ENCODE measurements around the gene DLD.

Gene DLD

GRCh38 chr7:107958764-107959526 lies 68.0 kb downstream of the DLD start:
- no peak for DNase-seq (ENCODE audit: low read depth, low spot score)
- no peak overlapping the region for H3K4me3 ChIP-seq (ENCODE audit: low read length)

GRCh38 chr7:107959527-107959898 lies 68.5 kb downstream of the DLD start:
- DNase-seq (ENCODE audit: low read depth, low spot score): no peak
- H3K4me3 ChIP-seq (ENCODE audit: low read length): no peak overlapping the region

DNA sequence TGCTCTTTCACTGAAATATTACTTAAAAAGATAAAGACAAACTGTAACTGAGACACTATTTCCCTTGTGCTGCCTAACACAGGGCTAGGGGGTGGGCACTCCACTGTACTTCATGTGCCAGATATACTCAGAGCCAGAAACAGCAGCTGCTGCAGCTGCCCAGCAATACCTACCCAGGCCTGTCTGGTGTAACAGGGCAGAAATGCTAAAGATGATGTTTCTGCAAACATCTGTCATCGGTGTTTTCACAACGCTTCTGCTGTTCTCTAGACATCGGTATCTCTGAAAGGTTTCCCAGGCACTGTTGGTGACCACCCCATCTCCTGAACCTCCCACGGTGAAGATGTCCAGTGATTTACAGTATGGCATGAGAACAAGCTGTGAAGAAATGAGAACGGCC lies 69.3 kb downstream of the DLD start:
- no peak overlapping the region for H3K4me3 ChIP-seq (ENCODE audit: low read length)
- no peak for DNase-seq (ENCODE audit: low read depth, low spot score)

GRCh38 chr7:107961405-107961804 lies 70.4 kb downstream of the DLD start:
- H3K4me3 ChIP-seq (ENCODE audit: low read length): no peak overlapping the region
- no peak for DNase-seq (ENCODE audit: low read depth, low spot score)

DNA sequence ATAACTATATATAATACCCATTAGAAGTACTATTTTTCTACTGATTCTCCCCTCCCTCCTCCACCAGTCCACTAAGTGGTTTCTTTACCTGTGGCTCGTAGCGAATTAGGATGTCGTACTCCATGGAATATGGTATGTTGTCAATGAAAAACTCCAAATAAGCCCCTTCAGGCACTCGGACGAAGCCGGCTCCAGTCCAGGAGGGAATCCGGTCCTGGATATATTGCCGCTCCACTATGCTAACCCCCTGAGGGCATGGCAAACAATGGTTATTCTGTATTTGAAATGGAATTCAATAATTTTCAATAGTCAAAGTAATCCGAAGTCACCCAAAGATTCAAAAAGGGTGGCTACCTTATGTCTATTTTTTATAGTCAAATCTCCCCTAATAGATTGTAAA lies 71.8 kb downstream of the DLD start:
- no peak overlapping the region for H3K4me3 ChIP-seq (ENCODE audit: low read length)

GRCh38 chr7:107964510-107964909 lies 73.5 kb downstream of the DLD start:
- no peak for DNase-seq (ENCODE audit: low read depth, low spot score)

More for the DNA sequence above, 71.8 kb downstream of the DLD start:
- DNase-seq (ENCODE audit: low read depth, low spot score): no peak

DNA sequence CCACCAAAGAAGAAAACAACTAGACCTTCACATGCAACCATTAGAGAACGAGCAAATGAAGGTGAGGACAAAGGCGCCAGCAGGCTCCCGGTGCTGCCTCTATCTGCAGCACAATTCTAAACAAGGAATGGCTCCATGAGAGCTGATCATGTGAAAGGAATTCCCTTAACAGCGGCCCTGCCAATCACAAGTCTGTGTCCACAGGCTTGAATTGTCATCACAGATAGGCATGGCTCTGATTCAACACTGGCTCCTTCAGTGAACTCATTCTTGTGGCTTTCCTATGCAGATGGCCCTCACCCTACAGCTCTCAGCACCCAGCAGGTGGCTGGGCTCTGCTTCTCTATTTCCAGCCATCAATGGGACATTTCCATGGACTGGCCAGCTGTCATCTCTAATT lies 75.7 kb downstream of the DLD start:
- no peak overlapping the region for H3K4me3 ChIP-seq (ENCODE audit: low read length)
- no peak for DNase-seq (ENCODE audit: low read depth, low spot score)

More at GRCh38 chr7:107964510-107964909, 73.5 kb downstream of the DLD start:
- no peak overlapping the region for H3K4me3 ChIP-seq (ENCODE audit: low read length)

GRCh38 chr7:107967420-107967819 lies 76.4 kb downstream of the DLD start:
- DNase-seq (ENCODE audit: low read depth, low spot score): no peak
- no peak overlapping the region for H3K4me3 ChIP-seq (ENCODE audit: low read length)

DNA sequence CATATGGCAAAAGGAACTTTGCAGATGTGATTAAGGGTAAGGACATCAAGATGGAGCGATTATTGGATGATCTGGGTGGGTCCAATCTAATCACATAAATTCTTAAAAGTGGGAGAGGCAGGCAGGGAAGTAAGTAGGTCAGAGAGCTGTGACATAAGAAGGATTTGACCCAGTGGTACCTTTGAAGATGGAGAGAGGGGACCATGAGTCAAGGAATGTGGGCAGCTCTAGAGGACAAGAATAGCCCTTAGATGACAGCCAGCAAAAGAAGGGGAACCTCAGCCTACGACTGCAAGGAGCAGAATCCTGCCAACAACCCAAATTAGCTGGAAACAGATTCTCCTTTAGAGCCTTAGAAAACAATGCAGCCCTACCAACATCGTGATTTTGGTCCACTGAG lies 77.5 kb downstream of the DLD start:
- DNase-seq (ENCODE audit: low read depth, low spot score): no peak
- H3K4me3 ChIP-seq (ENCODE audit: low read length): no peak overlapping the region

DNA sequence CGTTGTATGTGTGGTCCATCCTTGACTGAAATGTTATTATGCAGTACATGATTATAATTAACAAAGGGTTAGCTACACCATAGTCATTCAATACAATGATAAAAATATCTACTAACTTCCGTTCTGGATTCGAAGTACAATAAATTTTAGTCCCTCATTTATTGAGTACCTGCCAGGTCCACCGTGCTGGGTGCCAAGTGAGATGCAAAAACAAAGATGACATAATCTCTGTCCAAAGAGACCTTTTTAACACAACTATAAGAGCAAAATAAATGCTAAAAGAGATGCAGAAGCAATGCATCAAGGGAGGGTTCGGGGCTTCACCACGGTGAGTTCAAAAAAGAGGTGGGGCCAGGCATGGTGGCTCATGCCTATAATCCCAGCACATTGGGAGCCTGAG lies 78.9 kb downstream of the DLD start:
- no peak overlapping the region for H3K4me3 ChIP-seq (ENCODE audit: low read length)

More for the DNA sequence above, 78.9 kb downstream of the DLD start:
- DNase-seq (ENCODE audit: low read depth, low spot score): no peak

All from Jurkat, Clone E6-1 (cell line).